GM19025 (cell line): ENCODE data around the gene B4GALNT1.
A peak's percentile ranks its signal among the peaks of the same experiment; 100 is the strongest.
"Not testable (repeated sequence)": the region's sequence is repeated elsewhere in the genome, so short reads cannot be mapped to it uniquely, and the experiment has no call there.

Source experiments
- ATAC-seq: cut with Tn5 transposase; IDR thresholded peaks from one replicate; pipeline ENCODE4 v1.9.1; 2021; ENCODE audit warnings: mild to moderate bottlenecking, low read depth, moderate library complexity; ENCODE audit not compliant: unreplicated experiment

B4GALNT1 gene

GRCh38 chr12:57638096-57638495 is 5.1 kb upstream of the B4GALNT1 start:
- ATAC-seq: no peak

- no peak for ATAC-seq
Measured at GRCh38 chr12:57637364-57637763, 4.4 kb upstream of the B4GALNT1 start.

- not testable (repeated sequence) for ATAC-seq
Measured at GRCh38 chr12:57636731-57637130, 3.7 kb upstream of the B4GALNT1 start.

- ATAC-seq: peak; percentile 15
Measured at GRCh38 chr12:57632073-57632957, 686 bp downstream of the B4GALNT1 start.

- no peak for ATAC-seq
Measured at GRCh38 chr12:57631566-57632072, 1.4 kb downstream of the B4GALNT1 start.

- ATAC-seq: no peak
Measured at GRCh38 chr12:57630891-57631433, 2.0 kb downstream of the B4GALNT1 start.

GRCh38 chr12:57629897-57630471 is 3.0 kb downstream of the B4GALNT1 start:
- no peak for ATAC-seq

- ATAC-seq: no peak
Measured at GRCh38 chr12:57628280-57629191, 4.5 kb downstream of the B4GALNT1 start.

- no peak for ATAC-seq
Measured at GRCh38 chr12:57627501-57628279, 5.3 kb downstream of the B4GALNT1 start.

- ATAC-seq: no peak
Measured at GRCh38 chr12:57626921-57627445, 6.0 kb downstream of the B4GALNT1 start.

GRCh38 chr12:57626111-57626920 is 6.7 kb downstream of the B4GALNT1 start:
- no peak for ATAC-seq

GRCh38 chr12:57625261-57626032 is 7.6 kb downstream of the B4GALNT1 start:
- ATAC-seq: no peak

GRCh38 chr12:57624441-57625220 is 8.4 kb downstream of the B4GALNT1 start:
- ATAC-seq: no peak

GRCh38 chr12:57623811-57624390 is 9.1 kb downstream of the B4GALNT1 start:
- ATAC-seq: no peak

GRCh38 chr12:57623385-57623784 is 9.6 kb downstream of the B4GALNT1 start:
- no peak for ATAC-seq

GRCh38 chr12:57622293-57623245 is 10.4 kb downstream of the B4GALNT1 start:
- ATAC-seq: no peak
